Fibroblast of lung (primary cell): ENCODE measurements around the gene PIP5KL1. TPM values are rescaled to one million over a fixed set of nuclear protein-coding genes. Genes with fewer than 3 reads are reported as not detected.

Source experiments
- DNase-seq, 2 donors: peaks; one replicate each; pipeline versions ENCODE4 v3.0.0 to v3.0.0-alpha.2; 2010; ENCODE audit warnings: low read depth in 2 of 2
- H2AFZ ChIP-seq: 2 replicates; pipeline ENCODE4 v1.5.1; 2012; ENCODE audit warnings: low read length, control low read depth, inconsistent platforms
- H3K27ac ChIP-seq: 2 replicates; pipeline ENCODE4 v1.5.1; 2011; ENCODE audit warnings: low read length, control low read depth; ENCODE audit not compliant: insufficient read depth
- H3K27me3 ChIP-seq: 2 replicates; pipeline ENCODE4 v1.5.1; 2011; ENCODE audit warnings: mild to moderate bottlenecking, low read length; ENCODE audit not compliant: control insufficient read depth, insufficient read depth
- H3K36me3 ChIP-seq: 2 replicates; pipeline ENCODE4 v1.5.1; 2011; ENCODE audit warnings: low read length; ENCODE audit not compliant: control insufficient read depth, insufficient read depth
- H3K4me1 ChIP-seq: 2 replicates; pipeline ENCODE4 v1.5.1; 2011; ENCODE audit warnings: low read length; ENCODE audit not compliant: control insufficient read depth, insufficient read depth; ENCODE audit errors: extremely low read depth
- H3K4me2 ChIP-seq: 2 replicates; pipeline ENCODE4 v1.5.1; 2011; ENCODE audit warnings: low read length, control low read depth; ENCODE audit not compliant: insufficient read depth; ENCODE audit errors: extremely low read depth
- H3K4me3 ChIP-seq, 4 experiments: fragments of 200-600 bp in 1 of 4; sonication (generic) in 1 of 4; replicated peaks in 1 of 4; 2 replicates each; pipeline ENCODE4 v1.5.1; 2011 to 2016; ENCODE audit warnings: low read length in 4 of 4, low read depth in 3 of 4, mild to moderate bottlenecking in 3 of 4, control low read depth in 2 of 4, inconsistent platforms in 1 of 4, mixed read lengths in 1 of 4; ENCODE audit not compliant: insufficient read depth in 1 of 4; ENCODE audit errors: control extremely low read depth in 1 of 4
- H3K79me2 ChIP-seq: 2 replicates; pipeline ENCODE4 v1.5.1; 2012; ENCODE audit warnings: mild to moderate bottlenecking, low read length, inconsistent platforms; ENCODE audit not compliant: control insufficient read depth, insufficient read depth
- H3K9ac ChIP-seq: 2 replicates; pipeline ENCODE4 v1.5.1; 2011; ENCODE audit warnings: mild to moderate bottlenecking, low read length, control low read depth; ENCODE audit not compliant: insufficient read depth
- H3K9me3 ChIP-seq: 2 replicates; pipeline ENCODE4 v1.5.1; 2012; ENCODE audit warnings: low read depth, low read length; ENCODE audit not compliant: control insufficient read depth, insufficient read depth
- H4K20me1 ChIP-seq: 2 replicates; pipeline ENCODE4 v1.5.1; 2011; ENCODE audit warnings: low read length; ENCODE audit not compliant: control insufficient read depth, insufficient read depth; ENCODE audit errors: extremely low read depth
- CTCF ChIP-seq, 2 donors: IDR thresholded peaks in 1 of 2; conservative IDR thresholded peaks in 1 of 2; 1 replicate in 1 of 2; 2 replicates in 1 of 2; pipeline ENCODE4 v1.5.1; 2011 to 2012; ENCODE audit warnings: low read length in 2 of 2, control low read depth in 1 of 2, inconsistent platforms in 1 of 2, low read depth in 1 of 2, mild to moderate bottlenecking in 1 of 2
- EZH2 ChIP-seq: IDR thresholded peaks from 2 replicates; pipeline ENCODE4 v1.5.1; 2012; ENCODE audit warnings: low read length, control low read depth, mild to moderate bottlenecking; ENCODE audit errors: missing control alignments
- polyA plus RNA-seq, 2 donors: library from polyadenylated mRNA; depleted of rRNA in 1 of 2; stranded (reverse) in 1 of 2; unstranded in 1 of 2; fragments of >200 nt; gene quantifications; 2 replicates each; pipeline ENCODE4 v1.2.1, GENCODE V29; 2011 to 2012; ENCODE audit warnings: missing spikeins in 1 of 2
- total RNA-seq: library from RNA; depleted of rRNA; stranded (reverse); fragments of >200 nt; gene quantifications from 2 replicates; pipeline ENCODE4 v1.2.1, GENCODE V29; 2014

PIP5KL1 gene
- total and polyA plus RNA-seq, 2 donors (not counting 1 experiment from before 2014, with no cell fraction given), result 1.9 to 2.5 TPM

- no peak for DNase-seq
- H3K4me1 ChIP-seq, result peaks cover 30% of the 10 kb centered on the region
- no peak overlapping the region for H2AFZ ChIP-seq
- H3K4me3 ChIP-seq, result no peak overlapping the region
- no peaks in the 10 kb centered on the region for H3K27me3 ChIP-seq
- H3K79me2 ChIP-seq, result peaks cover 3% of the 10 kb centered on the region
- peaks cover 2% of the 10 kb centered on the region for H3K36me3 ChIP-seq
- TF ChIP-seq EZH2 (no peak), CTCF (conservative IDR thresholded peaks at IDR 0.05 in 1 of 2, IDR thresholded peaks at IDR 0.05 in 1 of 2; ENCODE audit: low read depth in 1 of 2, low read length in 2 of 2) (no peak)
- peak overlapping the region; percentile 50 for H3K27ac ChIP-seq
- H4K20me1 ChIP-seq, result no peaks in the 10 kb centered on the region
- H3K9me3 ChIP-seq, result no peaks in the 10 kb centered on the region
- H3K4me2 ChIP-seq, result no peak overlapping the region
- H3K9ac ChIP-seq, result no peak overlapping the region
Observed at GRCh38 chr9:127903557-127904475, 26.8 kb downstream of the PIP5KL1 start.

GRCh38 chr9:127899128-127899943 is 31.2 kb downstream of the PIP5KL1 start, which contains the start of gene ST6GALNAC6:
Gene ST6GALNAC6 (minus strand): TSS chr9:127899603. CDS start chr9:127897981, 1,622 bp downstream.
- no peaks in the 10 kb centered on the region for H3K9me3 ChIP-seq
- H3K4me2 ChIP-seq, result peak within 1 kb of the TSS; percentile 80
- peaks cover 20% of the 10 kb centered on the region for H3K79me2 ChIP-seq
- peak within 1 kb of the TSS; percentile 98 for H3K9ac ChIP-seq
- peaks cover 30% of the 10 kb centered on the region for H3K4me1 ChIP-seq
- TF ChIP-seq CTCF (conservative IDR thresholded peaks at IDR 0.05 in 1 of 2, IDR thresholded peaks at IDR 0.05 in 1 of 2; ENCODE audit: low read depth in 1 of 2, low read length in 2 of 2), result no peak
- TF ChIP-seq EZH2, result no peak
- peaks cover 20% of the 10 kb centered on the region for H3K36me3 ChIP-seq
- peak within 1 kb of the TSS; percentile 74 to 91 (median 85) for H3K4me3 ChIP-seq
- H2AFZ ChIP-seq, result no peak within 1 kb of the TSS
- no peaks in the 10 kb centered on the region for H3K27me3 ChIP-seq
- DNase-seq, result peak; percentile 71
- no peaks in the 10 kb centered on the region for H4K20me1 ChIP-seq
- peak within 1 kb of the TSS; percentile 98 for H3K27ac ChIP-seq
